ENCODE results near the gene PAK5. TPM values are rescaled to one million over a fixed set of nuclear protein-coding genes. Genes with fewer than 3 reads are reported as not detected.

Gene PAK5
- total RNA-seq, 1 experiment from 2014 or later, result not detected

DNA sequence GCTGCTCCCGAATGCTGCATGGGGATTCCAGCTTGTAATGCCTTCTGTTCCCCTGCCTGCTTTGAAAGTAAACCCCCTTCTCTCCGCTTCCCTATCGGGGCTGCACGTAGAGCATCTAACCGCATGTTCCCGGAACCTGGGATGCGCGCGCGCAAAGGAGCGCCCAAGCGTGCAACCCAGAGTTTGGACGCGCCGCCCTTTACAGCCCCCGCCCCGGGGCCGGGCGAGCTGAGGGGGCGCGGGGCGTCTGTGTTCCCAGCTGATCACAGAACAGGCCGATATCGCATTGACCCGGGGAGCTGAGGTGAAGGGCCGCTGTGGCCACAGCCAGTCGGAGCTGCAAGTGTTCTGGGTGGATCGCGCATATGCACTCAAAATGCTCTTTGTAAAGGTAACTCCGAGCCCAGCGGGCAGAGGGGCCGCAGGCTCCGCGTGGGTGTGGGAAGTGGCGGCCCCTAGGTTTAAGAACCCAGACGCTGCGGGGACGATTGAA, 323.1 kb downstream of the PAK5 start (continued):
- TF ChIP-seq, protein P1, sequence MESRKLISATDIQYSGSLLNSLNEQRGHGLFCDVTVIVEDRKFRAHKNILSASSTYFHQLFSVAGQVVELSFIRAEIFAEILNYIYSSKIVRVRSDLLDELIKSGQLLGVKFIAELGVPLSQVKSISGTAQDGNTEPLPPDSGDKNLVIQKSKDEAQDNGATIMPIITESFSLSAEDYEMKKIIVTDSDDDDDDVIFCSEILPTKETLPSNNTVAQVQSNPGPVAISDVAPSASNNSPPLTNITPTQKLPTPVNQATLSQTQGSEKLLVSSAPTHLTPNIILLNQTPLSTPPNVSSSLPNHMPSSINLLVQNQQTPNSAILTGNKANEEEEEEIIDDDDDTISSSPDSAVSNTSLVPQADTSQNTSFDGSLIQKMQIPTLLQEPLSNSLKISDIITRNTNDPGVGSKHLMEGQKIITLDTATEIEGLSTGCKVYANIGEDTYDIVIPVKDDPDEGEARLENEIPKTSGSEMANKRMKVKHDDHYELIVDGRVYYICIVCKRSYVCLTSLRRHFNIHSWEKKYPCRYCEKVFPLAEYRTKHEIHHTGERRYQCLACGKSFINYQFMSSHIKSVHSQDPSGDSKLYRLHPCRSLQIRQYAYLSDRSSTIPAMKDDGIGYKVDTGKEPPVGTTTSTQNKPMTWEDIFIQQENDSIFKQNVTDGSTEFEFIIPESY (IDR thresholded peaks at IDR 0.05; ENCODE audit: extremely low read depth, insufficient replicate concordance, low read length), result no peak
- TF ChIP-seq EZH2 (IDR thresholded peaks at IDR 0.05), result no peak
- TF ChIP-seq, protein P2, sequence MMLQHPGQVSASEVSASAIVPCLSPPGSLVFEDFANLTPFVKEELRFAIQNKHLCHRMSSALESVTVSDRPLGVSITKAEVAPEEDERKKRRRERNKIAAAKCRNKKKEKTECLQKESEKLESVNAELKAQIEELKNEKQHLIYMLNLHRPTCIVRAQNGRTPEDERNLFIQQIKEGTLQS (IDR thresholded peaks at IDR 0.05), result no peak
- no peak for TF ChIP-seq POLR2A (IDR thresholded peaks at IDR 0.05; ENCODE audit: borderline replicate concordance, extremely low read depth, insufficient read depth, insufficient read length)
- TF ChIP-seq ZNF274 (IDR thresholded peaks at IDR 0.05; ENCODE audit: low read depth, low read length), result no peak

DNA sequence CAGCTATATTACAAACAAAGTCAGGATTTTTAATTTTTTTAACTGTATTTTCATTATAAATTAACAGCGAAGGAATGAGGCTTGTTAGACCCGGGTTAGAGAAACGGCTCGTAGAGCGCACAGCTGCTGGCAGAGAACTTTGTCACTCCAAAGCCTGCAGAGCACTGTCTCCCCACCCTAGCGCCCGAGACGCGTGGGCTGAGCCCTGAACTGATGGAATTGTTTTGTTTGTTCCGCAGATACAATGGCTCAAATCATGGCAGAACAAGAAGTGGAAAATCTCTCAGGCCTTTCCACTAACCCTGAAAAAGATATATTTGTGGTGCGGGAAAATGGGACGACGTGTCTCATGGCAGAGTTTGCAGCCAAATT, 323.7 kb downstream of the PAK5 start:
- Histone ChIP-seq H3K4me3 (replicated peaks in 1 of 2; ENCODE audit: low read depth in 1 of 2, low read length in 2 of 2) (no peak overlapping the region), H3K9ac (ENCODE audit: low read length) (no peak overlapping the region), H3K9me2 (ENCODE audit: insufficient read depth) (no peaks in the 10 kb centered on the region), H3K4me1 (ENCODE audit: control insufficient read depth in 1 of 2, insufficient read depth in 2 of 2, low read length in 2 of 2) (0 out of 4 replicates have a peak, but pooled peaks cover 2 to 8% of the 10 kb centered on the region in 2 experiments), H2AFZ (ENCODE audit: low read depth, low read length, poor library complexity, severe bottlenecking) (no peak overlapping the region), H3K4me2 (ENCODE audit: low read length) (no peak overlapping the region), H3K27ac (ENCODE audit: low read depth, low read length) (no peak overlapping the region), H3K27me3 (ENCODE audit: insufficient read depth, low read length) (peaks cover 42% of the 10 kb centered on the region), H4K20me1 (ENCODE audit: insufficient read depth) (no peaks in the 10 kb centered on the region), H3K9me3 (ENCODE audit: control insufficient read depth in 1 of 2, insufficient read depth in 1 of 2, low read depth in 1 of 2, low read length in 2 of 2) (no peaks in the 10 kb centered on the region), H3K79me2 (ENCODE audit: insufficient read depth, low read length) (no peaks in the 10 kb centered on the region), H3K36me3 (ENCODE audit: control insufficient read depth in 1 of 2, insufficient read depth in 2 of 2, low read length in 2 of 2) (no peaks in the 10 kb centered on the region)
- ChIA-PET POLR2A (no interaction called here), RAD21 (ENCODE audit: low non-redundant PET in 1 of 2, low total read pairs in 2 of 2, uncharacterized antibody in 2 of 2, unreplicated experiment in 2 of 2) (no interaction called here), CTCF (no interaction called here)
- intact Hi-C loops (cut with micrococcal nuclease), result no loop called here
- TF ChIP-seq YY1 (IDR thresholded peaks at IDR 0.05; ENCODE audit: extremely low read depth, insufficient replicate concordance, low read depth, low read length), result no peak
- no peak for TF ChIP-seq ELF1 (IDR thresholded peaks at IDR 0.05; ENCODE audit: borderline replicate concordance, low read depth)
- BruUV-seq (replicated peaks), result no TSS peak
- no peak for ATAC-seq
- no peak for DNase-seq (ENCODE audit: low read depth, low spot score)
